GM19043 (cell line): ENCODE data around the gene CDH4.

Source experiments
- ATAC-seq: cut with Tn5 transposase; IDR thresholded peaks from one replicate; pipeline ENCODE4 v1.9.1; 2021; ENCODE audit warnings: low read depth; ENCODE audit not compliant: unreplicated experiment

The CDH4 gene

DNA sequence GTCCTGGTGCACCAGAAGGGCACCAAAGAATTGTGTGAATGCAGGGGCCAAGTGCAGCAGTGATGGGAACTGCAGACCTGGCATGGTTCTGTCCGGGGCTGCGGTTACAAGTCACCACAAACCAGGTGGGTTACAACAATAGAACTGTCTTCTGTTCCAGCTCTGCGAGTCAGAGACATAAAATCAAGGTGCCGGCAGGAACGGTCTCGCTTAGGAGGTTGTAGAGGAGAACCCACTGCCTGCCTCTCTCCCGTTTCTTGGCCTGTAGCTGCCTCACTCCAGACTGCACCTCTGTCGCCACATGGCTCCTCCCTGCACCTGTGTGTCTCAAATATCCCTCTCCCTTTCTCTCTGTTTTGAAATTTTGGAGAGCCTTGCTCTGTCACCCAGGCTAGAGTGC, 670.4 kb downstream of the CDH4 start:
- no peak for ATAC-seq

DNA sequence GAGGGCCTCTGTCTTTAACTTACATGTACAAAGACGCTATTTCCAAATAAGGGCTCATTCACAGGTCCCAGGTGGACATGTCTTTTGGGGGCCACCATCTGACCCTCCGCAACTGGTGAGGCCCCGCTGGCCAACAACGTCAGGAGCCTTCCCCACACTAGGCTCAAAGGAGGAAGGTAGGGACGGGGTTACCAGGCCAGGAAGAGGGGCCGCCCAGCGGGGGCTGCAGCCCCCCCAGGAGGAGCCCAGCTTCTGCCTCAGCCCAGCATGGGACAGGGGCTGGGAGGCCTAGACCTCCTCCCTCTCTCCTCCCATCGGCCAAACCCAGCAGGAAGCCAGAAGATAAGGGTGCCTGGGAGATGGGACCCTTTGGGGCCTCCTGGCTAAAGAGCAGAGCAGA, 670.9 kb downstream of the CDH4 start:
- no peak for ATAC-seq

DNA sequence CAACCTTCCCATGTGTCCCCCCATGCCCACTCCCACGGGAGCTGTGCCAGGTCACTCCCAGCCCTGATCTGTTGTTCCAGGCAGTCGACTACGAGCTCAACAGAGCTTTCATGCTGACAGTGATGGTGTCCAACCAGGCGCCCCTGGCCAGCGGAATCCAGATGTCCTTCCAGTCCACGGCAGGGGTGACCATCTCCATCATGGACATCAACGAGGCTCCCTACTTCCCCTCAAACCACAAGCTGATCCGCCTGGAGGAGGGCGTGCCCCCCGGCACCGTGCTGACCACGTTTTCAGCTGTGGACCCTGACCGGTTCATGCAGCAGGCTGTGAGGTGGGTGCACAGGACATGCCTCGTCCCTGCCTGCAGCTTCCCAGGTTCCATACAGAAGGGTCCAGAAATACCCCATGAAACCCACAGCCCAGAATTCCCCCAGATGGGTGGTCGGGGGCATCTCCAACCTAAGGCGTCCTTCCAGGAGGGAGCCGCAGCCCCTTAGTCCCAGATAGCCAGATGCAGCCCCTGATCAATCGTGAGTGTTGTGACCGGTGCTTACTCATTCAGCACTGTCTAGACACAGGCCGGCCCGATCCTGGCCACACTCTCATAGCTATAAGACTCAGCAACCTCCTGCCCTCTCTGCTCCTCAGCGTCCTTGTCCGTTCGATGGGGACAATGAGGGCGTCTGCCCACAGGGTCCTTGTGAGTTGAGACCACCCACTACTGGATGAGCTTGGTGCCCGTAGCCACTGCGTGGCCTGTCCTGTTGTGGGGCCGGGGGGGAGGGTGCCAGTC, 671.5 kb downstream of the CDH4 start:
- ATAC-seq: no peak

DNA sequence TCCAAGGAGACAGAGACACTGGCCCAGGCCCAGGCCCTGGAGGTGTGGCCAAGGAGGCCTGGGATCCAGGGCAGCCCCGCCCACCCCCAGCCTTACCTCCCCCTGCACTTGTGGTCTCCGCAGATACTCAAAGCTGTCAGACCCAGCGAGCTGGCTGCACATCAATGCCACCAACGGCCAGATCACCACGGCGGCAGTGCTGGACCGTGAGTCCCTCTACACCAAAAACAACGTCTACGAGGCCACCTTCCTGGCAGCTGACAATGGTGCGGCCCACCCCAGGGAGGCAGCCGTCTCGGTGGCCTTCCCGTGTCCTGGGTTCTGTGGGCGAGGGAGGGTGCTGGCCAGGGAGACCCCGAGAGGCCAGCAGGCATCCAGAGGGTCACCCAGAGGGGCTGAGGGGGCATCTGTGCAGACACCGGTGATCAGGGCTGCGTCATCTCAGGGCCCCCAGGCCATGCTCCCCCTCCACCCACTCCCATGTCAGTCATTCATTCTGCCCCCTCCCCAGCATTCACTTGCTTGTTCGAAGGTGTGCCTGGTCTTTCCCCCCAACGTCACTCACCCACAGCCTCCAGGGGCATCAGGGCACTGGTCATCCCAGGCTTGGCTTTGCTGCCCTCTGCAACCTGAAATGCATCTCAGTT, 672.3 kb downstream of the CDH4 start:
- ATAC-seq: no peak

DNA sequence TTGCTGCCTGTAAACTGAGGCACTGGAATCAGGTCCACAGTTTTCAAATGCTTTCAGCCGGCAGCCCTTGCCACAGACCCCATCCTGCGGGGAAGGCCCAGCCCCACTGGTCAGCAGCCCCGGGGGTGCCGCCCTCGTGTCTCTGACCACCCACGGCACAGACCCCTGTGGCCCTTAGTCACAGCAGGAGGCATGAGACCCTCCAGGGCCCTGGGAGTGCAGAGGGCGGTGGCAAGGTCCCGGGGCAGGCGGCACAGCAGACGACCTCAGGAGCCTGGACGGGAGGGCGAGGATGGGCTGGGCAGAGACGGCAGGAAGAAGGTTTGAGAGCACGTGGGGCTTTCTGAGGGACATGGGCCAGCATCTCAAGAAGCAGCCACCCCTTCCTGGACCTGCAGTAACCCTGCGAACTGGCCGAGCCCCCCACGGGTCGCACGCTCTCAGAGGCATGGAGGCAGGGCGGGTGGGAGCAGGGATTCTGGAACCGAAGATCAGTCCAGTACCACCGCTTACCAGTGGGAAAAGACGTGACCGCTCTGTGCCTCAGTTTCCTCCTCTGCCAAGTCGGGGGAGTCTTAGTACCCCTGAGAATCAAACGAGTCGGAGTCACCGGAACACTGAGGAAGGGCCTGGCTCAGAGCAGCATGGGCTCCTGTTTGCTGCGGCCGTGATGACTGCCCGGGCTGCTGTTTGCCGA, 672.9 kb downstream of the CDH4 start:
- ATAC-seq: no peak

DNA sequence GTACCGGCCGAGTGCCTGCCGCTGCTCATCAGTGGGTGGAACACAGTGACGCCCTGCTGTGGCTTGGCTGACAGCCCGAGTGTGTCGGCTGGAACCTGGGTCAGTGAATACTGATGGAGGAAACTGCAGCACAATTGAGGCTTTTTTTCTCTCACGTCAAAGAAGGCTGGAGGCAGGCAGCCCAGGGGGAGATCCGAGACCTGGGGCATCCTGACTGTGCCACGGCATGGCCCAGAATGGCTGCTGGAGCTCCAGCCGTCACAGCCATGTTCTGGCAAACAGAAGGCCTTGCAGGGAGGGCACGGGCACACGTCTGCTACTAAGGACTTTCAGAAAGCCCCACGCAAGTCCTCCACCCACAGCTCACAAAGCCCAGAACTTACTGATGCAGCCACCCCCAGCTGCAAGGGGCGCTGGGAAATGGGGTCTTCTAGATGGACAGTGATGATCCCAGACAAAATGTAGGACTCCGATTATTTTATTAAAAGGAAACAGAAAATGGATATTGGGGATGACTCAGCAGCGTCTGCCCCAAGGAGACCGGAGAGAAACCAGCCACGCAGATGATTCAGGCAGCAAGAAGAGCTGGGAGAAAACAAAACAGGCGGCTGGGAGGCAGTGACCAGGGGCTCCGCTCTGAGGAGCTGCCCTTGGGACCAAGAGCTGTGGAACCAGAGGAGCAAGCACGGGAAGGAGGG, 673.6 kb downstream of the CDH4 start:
- no peak for ATAC-seq

DNA sequence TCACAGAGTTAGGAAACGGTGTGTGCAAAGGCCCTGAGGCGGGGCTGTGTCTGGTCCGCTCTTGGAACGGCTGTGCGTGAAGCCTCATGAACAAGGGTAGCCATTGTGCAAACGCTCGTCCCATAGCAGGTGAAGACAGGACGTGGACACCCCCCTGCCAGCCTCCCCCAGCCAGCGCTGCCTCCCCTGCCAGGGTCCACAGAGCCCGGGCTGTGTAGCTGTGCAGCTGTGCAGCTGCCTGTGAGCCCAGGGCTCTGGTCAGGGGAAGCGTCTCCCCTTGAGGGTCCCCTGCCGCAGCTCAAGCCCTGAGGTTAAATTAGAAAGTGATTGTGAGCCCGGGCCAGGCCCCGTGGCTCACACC, 674.2 kb downstream of the CDH4 start:
- ATAC-seq: no peak

DNA sequence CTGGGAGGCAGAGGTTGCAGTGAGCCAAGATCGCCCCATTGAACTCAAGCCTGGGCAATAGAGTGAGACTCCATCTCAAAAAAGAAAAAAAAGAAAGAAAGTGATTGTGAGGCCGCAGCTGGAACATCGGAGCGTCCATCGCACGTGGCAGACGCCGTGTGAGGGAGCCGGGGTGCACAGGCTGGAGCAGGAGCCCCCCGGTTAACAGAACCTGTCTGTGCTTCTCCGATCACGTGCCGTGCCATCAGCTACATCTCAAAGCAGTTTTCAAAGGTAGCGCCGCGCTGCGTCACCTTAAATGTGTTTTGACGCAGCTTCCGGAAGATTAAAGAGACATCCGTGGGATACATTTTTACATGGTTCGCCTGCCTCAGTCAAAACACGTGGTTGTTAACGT, 674.7 kb downstream of the CDH4 start:
- no peak for ATAC-seq

DNA sequence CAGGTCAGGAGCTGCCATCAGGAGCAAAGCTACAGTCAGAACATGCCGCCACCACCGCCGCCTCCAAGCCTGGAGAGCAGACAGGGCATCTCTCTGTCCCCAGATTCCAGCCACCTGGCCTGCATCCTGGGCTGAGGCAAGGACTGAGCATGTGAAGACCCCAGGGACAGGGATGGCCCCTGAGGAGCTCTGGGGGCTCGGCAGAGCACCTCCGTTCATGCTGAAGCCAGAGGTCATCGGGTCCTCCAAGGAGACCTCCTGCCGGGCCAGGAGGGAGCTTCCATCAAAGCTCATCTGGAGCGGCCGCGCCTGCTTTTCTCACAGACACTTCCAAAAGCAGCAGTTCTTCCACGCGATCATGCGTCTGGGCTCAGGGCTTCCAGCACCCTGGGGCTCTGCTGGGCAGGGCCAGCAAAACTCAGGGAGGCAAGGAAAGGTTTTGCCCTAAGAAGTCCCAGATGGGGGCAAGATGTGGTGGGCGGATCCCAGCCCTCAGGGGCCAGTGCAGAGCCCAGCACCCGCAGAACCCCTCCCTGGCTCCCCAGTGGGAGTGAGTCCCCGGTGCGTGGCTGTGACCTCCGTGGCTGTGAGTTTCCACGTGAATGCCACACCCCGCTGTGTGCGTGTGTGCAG, 675.2 kb downstream of the CDH4 start:
- no peak for ATAC-seq

DNA sequence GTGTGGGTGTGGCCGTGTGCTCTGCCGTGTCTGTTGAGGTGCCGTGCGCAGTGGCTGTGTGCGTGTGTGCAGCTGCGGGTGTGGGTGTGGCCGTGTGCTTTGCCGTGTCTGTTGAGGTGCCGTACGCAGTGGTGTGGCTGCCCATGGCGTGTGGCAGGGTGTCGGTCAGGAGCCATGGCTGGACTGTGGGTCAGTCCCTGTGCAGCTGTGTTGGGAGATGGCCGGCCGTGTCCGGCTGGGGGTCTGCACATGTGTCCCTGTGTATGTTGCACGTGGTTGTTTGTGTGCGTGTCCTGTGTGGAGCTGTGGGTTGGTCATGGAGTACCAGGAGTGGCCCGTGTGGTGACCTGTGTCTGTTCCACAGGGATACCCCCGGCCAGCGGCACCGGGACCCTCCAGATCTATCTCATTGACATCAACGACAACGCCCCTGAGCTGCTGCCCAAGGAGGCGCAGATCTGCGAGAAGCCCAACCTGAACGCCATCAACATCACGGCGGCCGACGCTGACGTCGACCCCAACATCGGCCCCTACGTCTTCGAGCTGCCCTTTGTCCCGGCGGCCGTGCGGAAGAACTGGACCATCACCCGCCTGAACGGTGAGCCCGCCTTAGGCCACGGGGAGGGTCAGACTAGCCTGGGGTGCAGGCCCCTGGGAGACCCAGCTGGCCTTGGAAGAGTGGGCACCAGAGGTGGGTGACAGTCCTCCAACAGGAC, 675.9 kb downstream of the CDH4 start:
- no peak for ATAC-seq

DNA sequence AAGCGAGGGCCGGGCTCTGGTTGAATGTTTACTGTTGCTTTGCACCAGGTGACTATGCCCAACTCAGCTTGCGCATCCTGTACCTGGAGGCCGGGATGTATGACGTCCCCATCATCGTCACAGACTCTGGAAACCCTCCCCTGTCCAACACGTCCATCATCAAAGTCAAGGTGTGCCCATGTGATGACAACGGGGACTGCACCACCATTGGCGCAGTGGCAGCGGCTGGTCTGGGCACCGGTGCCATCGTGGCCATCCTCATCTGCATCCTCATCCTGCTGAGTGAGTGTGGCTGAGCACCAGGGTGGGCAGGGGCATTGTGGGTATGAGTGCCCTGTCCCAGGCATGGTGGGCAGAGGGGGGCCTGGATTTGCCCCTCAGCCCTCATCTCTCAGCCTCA, 677.5 kb downstream of the CDH4 start:
- ATAC-seq: no peak

DNA sequence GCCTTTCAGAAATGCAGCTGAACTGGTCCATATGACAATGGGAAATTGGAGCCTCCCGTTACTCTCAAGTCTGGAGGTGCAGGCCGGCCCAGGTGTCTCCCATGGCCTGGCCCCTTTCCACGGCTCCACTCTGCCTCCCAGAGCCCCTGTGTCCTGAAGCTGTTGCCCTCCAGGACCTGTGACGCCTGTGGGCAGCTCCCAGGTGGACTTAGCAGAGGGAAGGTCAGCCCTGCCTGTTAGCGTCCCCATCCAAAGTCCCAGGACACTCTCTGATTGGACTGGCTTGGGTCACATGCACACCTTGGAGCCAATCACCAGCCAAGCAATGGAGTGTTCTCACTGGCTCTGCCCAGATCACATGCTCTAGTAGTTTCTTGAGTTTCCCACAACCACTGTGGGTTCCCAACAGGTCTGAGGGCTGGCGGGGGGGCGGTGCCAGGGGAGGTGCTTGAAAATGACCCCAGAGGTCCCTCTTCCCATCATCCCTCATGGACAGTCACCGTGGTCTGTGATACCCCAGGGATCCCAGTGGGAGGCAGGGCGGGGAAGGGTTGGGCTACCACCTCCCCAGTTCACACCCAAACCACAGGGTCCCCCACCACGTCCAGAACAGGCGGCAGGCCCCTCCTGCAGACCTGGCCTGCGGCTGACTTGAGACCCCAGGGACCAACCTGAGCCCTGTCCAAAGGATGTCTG, 678.1 kb downstream of the CDH4 start:
- ATAC-seq: no peak

DNA sequence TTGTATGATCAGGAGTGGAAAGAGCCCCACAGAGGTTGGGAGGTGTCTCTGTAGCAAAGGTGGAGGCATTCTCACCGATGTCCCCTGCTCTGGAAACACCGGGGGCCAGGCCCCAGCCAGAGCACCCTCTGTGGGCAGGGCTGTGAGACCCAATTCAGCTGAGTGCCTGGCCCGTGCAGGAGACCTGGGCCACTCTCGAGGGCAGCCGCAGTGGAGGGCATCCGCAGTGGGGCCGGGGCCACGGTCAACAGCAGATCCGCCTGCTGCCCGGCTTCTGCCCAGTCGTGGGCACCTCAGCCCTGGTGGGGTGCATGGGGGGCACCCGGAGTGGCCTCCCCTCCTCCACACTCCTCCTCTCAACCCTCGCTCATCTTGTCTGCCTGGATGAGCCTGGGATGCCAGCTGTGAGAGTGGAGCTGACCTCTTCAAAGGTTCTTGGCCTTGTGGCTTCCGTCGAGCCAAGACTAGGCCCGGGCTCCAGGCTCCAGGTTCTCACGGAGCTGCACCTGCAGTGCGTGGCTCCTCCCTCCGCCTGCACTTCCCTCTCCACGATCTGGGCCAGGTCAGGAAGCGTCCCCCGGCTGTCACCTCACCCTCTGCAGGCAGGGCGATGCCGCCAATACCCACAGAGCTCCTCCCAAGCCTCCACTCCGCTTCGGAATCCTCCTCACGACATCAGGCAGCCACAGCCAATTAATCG, 678.9 kb downstream of the CDH4 start:
- ATAC-seq: no peak

DNA sequence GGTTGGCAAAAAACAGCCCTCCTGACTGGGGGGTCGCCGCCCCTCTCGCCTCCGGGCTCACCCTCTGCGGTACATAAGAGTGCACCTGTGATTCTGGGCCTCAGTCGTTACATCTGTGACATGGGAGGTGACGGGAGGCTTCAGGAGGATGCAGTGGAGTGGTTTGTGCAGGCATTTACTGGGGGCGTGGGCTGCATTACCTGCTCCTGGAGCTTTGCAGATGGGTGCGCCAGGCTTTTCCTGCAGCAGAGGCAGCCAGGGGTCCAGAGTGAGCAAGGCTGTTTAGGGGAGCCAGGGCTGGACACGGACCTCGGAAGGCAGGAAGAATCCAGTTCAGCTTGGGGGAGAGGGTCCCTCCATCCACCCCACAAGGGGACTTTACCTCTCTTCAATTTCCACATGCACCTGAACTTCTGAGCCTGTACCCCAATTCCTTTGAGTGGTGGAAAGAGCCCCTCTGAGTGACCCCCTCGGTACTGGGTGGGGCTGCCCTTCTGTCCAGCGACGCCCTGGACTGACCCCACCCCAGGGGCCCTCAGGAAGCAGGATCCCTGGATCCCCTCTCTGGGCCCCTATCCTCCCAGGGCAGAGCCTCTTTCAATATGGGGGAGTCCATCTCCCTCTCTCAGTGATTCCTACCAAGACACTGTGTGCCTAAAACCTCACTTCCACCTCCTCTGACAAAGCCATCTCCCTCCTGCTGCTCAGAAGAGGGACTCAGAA, 679.6 kb downstream of the CDH4 start:
- no peak for ATAC-seq

DNA sequence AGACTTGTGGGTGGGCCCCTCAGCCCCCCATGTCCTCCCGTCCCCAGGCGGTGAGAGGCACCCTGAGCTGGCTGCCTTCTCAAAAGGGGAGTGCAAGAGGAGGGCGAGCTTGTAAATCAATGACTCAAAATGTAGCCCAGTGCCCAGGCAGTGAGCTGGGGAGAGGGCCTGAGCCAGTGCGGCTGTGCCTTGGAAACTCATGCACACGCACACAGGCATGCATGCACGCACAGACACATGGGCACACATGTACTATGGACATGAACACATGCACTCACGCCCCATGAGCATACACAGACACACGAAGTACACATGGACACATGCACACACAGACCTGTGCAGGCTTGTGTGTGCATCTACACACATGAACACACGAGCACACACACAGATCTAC, 680.1 kb downstream of the CDH4 start:
- ATAC-seq: no peak

DNA sequence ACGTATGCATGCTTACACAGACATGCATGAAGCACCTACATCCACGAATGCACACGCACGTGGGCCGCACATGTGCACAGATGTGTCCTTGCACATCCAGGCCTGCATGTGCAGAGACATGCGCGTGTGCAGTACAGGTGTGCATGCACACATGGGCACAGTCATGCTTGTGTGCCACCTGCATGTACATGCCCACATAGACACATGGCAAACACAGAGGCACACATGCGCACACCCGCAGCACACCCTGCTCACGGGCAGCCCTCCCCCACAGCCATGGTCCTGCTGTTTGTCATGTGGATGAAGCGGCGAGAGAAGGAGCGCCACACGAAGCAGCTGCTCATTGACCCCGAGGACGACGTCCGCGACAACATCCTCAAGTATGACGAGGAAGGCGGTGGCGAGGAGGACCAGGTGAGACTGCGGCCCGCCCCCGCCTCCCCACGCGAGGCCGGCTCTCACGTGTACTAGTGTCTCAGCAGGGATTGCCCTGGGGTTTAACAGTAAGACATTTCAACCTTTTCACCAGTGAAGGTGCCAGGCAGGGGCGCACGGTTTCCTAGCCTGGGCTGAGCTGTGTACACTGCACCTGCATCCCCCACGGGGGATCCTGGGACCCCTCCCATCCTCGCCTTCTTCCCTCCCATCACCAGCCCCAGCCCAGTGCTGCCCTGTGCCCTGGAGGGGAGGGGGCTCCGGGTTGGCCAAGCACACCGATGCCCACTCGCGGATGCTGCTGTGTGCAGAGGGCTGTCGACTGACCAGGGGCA, 680.8 kb downstream of the CDH4 start:
- no peak for ATAC-seq

DNA sequence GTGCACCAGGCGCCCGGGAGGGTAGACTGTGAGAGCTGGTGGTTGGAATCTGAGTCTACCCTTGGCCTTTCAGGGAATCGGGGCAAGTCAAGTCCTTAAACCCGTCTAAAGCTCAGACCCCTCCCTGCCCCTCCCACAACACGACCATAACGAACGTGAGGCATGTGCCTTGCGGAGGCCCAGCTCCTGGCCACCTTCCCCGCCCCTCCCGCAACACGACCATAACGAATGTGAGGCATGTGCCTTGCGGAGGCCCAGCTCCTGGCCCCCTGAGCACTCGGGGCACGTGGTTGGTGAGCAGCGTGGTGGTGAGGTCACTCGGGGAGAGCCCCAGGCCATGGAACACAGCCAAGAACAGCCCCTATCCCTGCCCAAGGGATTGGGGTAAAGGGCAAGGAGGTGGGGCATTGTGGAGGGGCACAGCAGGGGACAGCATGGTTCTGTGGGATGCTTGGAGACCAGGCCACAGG, 681.5 kb downstream of the CDH4 start:
- ATAC-seq: no peak
